ENCODE measurements around the gene ICAM2. TPM values are rescaled to one million over a fixed set of nuclear protein-coding genes. Genes with fewer than 3 reads are reported as not detected.

The ICAM2 gene
- total and polyA plus RNA-seq, 2 donors (not counting 3 experiments of a cell fraction or from before 2014, with no cell fraction given) = 586 to 2,377 TPM

- no peak overlapping the region for H3K4me2 ChIP-seq (ENCODE audit: insufficient read depth, low read length)
- no peak for TF ChIP-seq MAX (IDR thresholded peaks at IDR 0.05; ENCODE audit: insufficient read depth, insufficient read length)
- no peak for TF ChIP-seq CTCF (IDR thresholded peaks at IDR 0.05; ENCODE audit: extremely low read depth in 1 of 2, insufficient read depth in 1 of 2, low read depth in 1 of 2, low read length in 2 of 2)
- TF ChIP-seq MYC (IDR thresholded peaks at IDR 0.05; ENCODE audit: low read depth, low read length) = no peak
- TF ChIP-seq POLR2A (IDR thresholded peaks at IDR 0.05; ENCODE audit: low read depth, low read length) = no peak
- TF ChIP-seq FOS (IDR thresholded peaks at IDR 0.05; ENCODE audit: borderline replicate concordance, insufficient read depth, low read length) = no peak
- no peak for TF ChIP-seq POLR2AphosphoS5 (IDR thresholded peaks at IDR 0.05; ENCODE audit: insufficient read depth, low read depth, low read length)
- TF ChIP-seq JUN (IDR thresholded peaks at IDR 0.05; ENCODE audit: borderline replicate concordance, insufficient read depth, insufficient read length, low read depth) = no peak
- no peak for TF ChIP-seq EZH2 (IDR thresholded peaks at IDR 0.05; ENCODE audit: borderline replicate concordance, low read depth, low read length, severe bottlenecking)
- TF ChIP-seq GATA2 (IDR thresholded peaks at IDR 0.05; ENCODE audit: insufficient read depth, insufficient read length, low read depth, low read length) = no peak
- H3K4me3 ChIP-seq (replicated peaks in 1 of 3; ENCODE audit: insufficient read depth in 1 of 3, low read depth in 1 of 3, low read length in 3 of 3) = no peak overlapping the region
- ChIA-PET POLR2A (no interaction called here), CTCF (interaction anchor here (1.4 kb wide), 1 partner anchor 64 kb away, joined by 7 read pairs; no protein-coding TSS in a partner anchor)
- intact Hi-C loops (cut with micrococcal nuclease) = no loop called here
- no peak overlapping the region for H3K27ac ChIP-seq (ENCODE audit: insufficient read depth, low read depth, low read length)
- BruUV-seq (replicated peaks) = no TSS peak
- H4K20me1 ChIP-seq (replicated peaks; ENCODE audit: control insufficient read depth, extremely low read depth, insufficient read depth, low read length) = no peaks in the 10 kb centered on the region
- peaks cover 4 to 38% of the 10 kb centered on the region in 2 experiments for H3K36me3 ChIP-seq (ENCODE audit: control insufficient read depth in 2 of 2, extremely low read depth in 1 of 2, insufficient read depth in 2 of 2, low read length in 2 of 2)
- H2AFZ ChIP-seq (ENCODE audit: low read depth, low read length) = no peak overlapping the region
- no peak for DNase-seq (ENCODE audit: low read depth, low spot score)
- no peak overlapping the region for H3K9ac ChIP-seq (replicated peaks; ENCODE audit: extremely low read depth, insufficient read depth, low read length)
- H3K9me1 ChIP-seq (replicated peaks; ENCODE audit: control insufficient read depth, extremely low read depth, insufficient read depth, low read length) = no peaks in the 10 kb centered on the region
- no peaks in the 10 kb centered on the region for H3K27me3 ChIP-seq (ENCODE audit: control insufficient read depth in 2 of 2, insufficient read depth in 2 of 2, low read length in 2 of 2)
- dilution Hi-C loops (cut with MboI; ENCODE audit: extremely low pct_ligation_motif_present, low sequenced_read_pairs) = no loop called here
- no peaks in the 10 kb centered on the region for H3K79me2 ChIP-seq (ENCODE audit: control insufficient read depth, insufficient read depth, low read length)
- H3K9me3 ChIP-seq (replicated peaks; ENCODE audit: control insufficient read depth, insufficient read depth, low read length) = no peaks in the 10 kb centered on the region
- H3K4me1 ChIP-seq (ENCODE audit: control insufficient read depth, extremely low read depth, insufficient read depth, low read length) = no peaks in the 10 kb centered on the region
- no peak for FAIRE-seq
Measured at GRCh38 chr17:64070213-64070612, 49.8 kb upstream of the ICAM2 start.
